LNCaP clone FGC (cell line): ENCODE results near the gene SNX13.

ENCODE experiments used
- DNase-seq: peaks from one replicate; pipeline ENCODE4 v3.0.0-alpha.2; 2011; ENCODE audit warnings: low read depth
- H3K4me3 ChIP-seq: 2 replicates; pipeline ENCODE4 v1.5.1; 2011; ENCODE audit warnings: mild to moderate bottlenecking, low read depth, low read length, control low read depth
- CTCF ChIP-seq: IDR thresholded peaks from 2 replicates; pipeline ENCODE4 v1.5.1; 2012; ENCODE audit warnings: mild to moderate bottlenecking; ENCODE audit not compliant: control insufficient read depth, insufficient read depth; ENCODE audit errors: extremely low read depth

SNX13 gene

GRCh38 chr7:17856251-17856650 lies 84.0 kb downstream of the SNX13 start:
- no peak for TF ChIP-seq CTCF
- DNase-seq = no peak
- H3K4me3 ChIP-seq = no peak overlapping the region

- no peak for TF ChIP-seq CTCF
- no peak overlapping the region for H3K4me3 ChIP-seq
- no peak for DNase-seq
Observed at GRCh38 chr7:17855202-17855601, 85.1 kb downstream of the SNX13 start.

GRCh38 chr7:17854261-17855047 lies 85.8 kb downstream of the SNX13 start:
- DNase-seq = no peak
- TF ChIP-seq CTCF = no peak
- H3K4me3 ChIP-seq = no peak overlapping the region

- no peak overlapping the region for H3K4me3 ChIP-seq
- DNase-seq = no peak
- TF ChIP-seq CTCF = no peak
Observed at GRCh38 chr7:17852361-17852760, 87.9 kb downstream of the SNX13 start.

- no peak for TF ChIP-seq CTCF
- no peak for DNase-seq
- no peak overlapping the region for H3K4me3 ChIP-seq
Observed at GRCh38 chr7:17849504-17849903, 90.8 kb downstream of the SNX13 start.

GRCh38 chr7:17848516-17848915 lies 91.8 kb downstream of the SNX13 start:
- TF ChIP-seq CTCF = no peak
- no peak for DNase-seq
- no peak overlapping the region for H3K4me3 ChIP-seq

- DNase-seq = no peak
- H3K4me3 ChIP-seq = no peak overlapping the region
Observed at GRCh38 chr7:17846935-17847334, 93.4 kb downstream of the SNX13 start.

More at GRCh38 chr7:17846935-17847334, 93.4 kb downstream of the SNX13 start:
- no peak for TF ChIP-seq CTCF
